Measurements from ENCODE around the gene RASA4B. TPM values are rescaled to one million over a fixed set of nuclear protein-coding genes. Genes with fewer than 3 reads are reported as not detected.

The RASA4B gene
- polyA plus RNA-seq, 1 donor (not counting 4 experiments of a cell fraction or from before 2014, with no cell fraction given) = 0.49 TPM

- no peaks in the 10 kb centered on the region for H3K9me3 ChIP-seq (ENCODE audit: control insufficient read depth, low read depth, low read length)
- peaks cover 13% of the 10 kb centered on the region for H3K4me1 ChIP-seq (ENCODE audit: control insufficient read depth, extremely low read depth, insufficient read depth, low read length)
- H3K4me2 ChIP-seq (ENCODE audit: control insufficient read depth, extremely low read depth, insufficient read depth, low read depth, low read length) = peak overlapping the region; percentile 81
- H3K9ac ChIP-seq (ENCODE audit: control insufficient read depth, extremely low read depth, insufficient read depth, low read length) = peak overlapping the region; percentile 61
- no peak overlapping the region for H2AFZ ChIP-seq (ENCODE audit: control insufficient read depth, low read length)
- H3K27ac ChIP-seq (ENCODE audit: control insufficient read depth, insufficient read depth, low read length) = no peak overlapping the region
- no peaks in the 10 kb centered on the region for H3K9me1 ChIP-seq (ENCODE audit: control insufficient read depth, extremely low read depth, insufficient read depth, low read length)
- peak overlapping the region; percentile 54 to 69 (median 61) for H3K4me3 ChIP-seq (ENCODE audit: control insufficient read depth in 2 of 3, extremely low read depth in 1 of 3, insufficient read depth in 2 of 3, low read depth in 1 of 3, low read length in 3 of 3)
- TF ChIP-seq CTCF (optimal IDR thresholded peaks at IDR 0.05 in 1 of 3, IDR thresholded peaks at IDR 0.05 in 1 of 3, conservative IDR thresholded peaks at IDR 0.05 in 1 of 3; ENCODE audit: extremely low read depth in 1 of 3, insufficient read depth in 2 of 3, low read length in 3 of 3) (no peak), EZH2 (IDR thresholded peaks at IDR 0.05; ENCODE audit: low read length) (no peak)
- peaks cover 3% of the 10 kb centered on the region for H3K27me3 ChIP-seq (ENCODE audit: control insufficient read depth, extremely low read depth, insufficient read depth, low read length)
- H3K36me3 ChIP-seq (ENCODE audit: control insufficient read depth in 2 of 2, extremely low read depth in 1 of 2, insufficient read depth in 2 of 2, low read length in 2 of 2) = no peaks in the 10 kb centered on the region
- H4K20me1 ChIP-seq (ENCODE audit: control insufficient read depth, extremely low read depth, insufficient read depth, low read length) = no peaks in the 10 kb centered on the region
- dilution Hi-C loops (cut with MboI; ENCODE audit: extremely low pct_ligation_motif_present, low sequenced_read_pairs) = no loop called here
- DNase-seq (ENCODE audit: low read depth, low spot score) (no peak), FAIRE-seq (no peak)
- no peaks in the 10 kb centered on the region for H3K79me2 ChIP-seq (ENCODE audit: control insufficient read depth, insufficient read depth, low read length)
These were observed 83.5 kb downstream of the RASA4B start for GRCh38 chr7:102434039-102434486.

- Histone ChIP-seq H3K27me3 (ENCODE audit: control insufficient read depth, extremely low read depth, insufficient read depth, low read length) (peaks cover 3% of the 10 kb centered on the region), H3K27ac (ENCODE audit: control insufficient read depth, insufficient read depth, low read length) (no peak within 1 kb of the TSS), H3K4me1 (ENCODE audit: control insufficient read depth, extremely low read depth, insufficient read depth, low read length) (peaks cover 13% of the 10 kb centered on the region), H2AFZ (ENCODE audit: control insufficient read depth, low read length) (peak within 1 kb of the TSS; percentile 42), H4K20me1 (ENCODE audit: control insufficient read depth, extremely low read depth, insufficient read depth, low read length) (no peaks in the 10 kb centered on the region), H3K9ac (ENCODE audit: control insufficient read depth, extremely low read depth, insufficient read depth, low read length) (peak within 1 kb of the TSS; percentile 61), H3K4me3 (ENCODE audit: control insufficient read depth in 2 of 3, extremely low read depth in 1 of 3, insufficient read depth in 2 of 3, low read depth in 1 of 3, low read length in 3 of 3) (peak within 1 kb of the TSS; percentile 54 to 69 (median 61)), H3K9me3 (ENCODE audit: control insufficient read depth, low read depth, low read length) (no peaks in the 10 kb centered on the region), H3K9me1 (ENCODE audit: control insufficient read depth, extremely low read depth, insufficient read depth, low read length) (no peaks in the 10 kb centered on the region), H3K79me2 (ENCODE audit: control insufficient read depth, insufficient read depth, low read length) (no peaks in the 10 kb centered on the region), H3K36me3 (ENCODE audit: control insufficient read depth in 2 of 2, extremely low read depth in 1 of 2, insufficient read depth in 2 of 2, low read length in 2 of 2) (no peaks in the 10 kb centered on the region), H3K4me2 (ENCODE audit: control insufficient read depth, extremely low read depth, insufficient read depth, low read depth, low read length) (peak within 1 kb of the TSS; percentile 81)
- no peak for TF ChIP-seq EZH2 (IDR thresholded peaks at IDR 0.05; ENCODE audit: low read length)
- TF ChIP-seq CTCF (optimal IDR thresholded peaks at IDR 0.05 in 1 of 3, IDR thresholded peaks at IDR 0.05 in 1 of 3, conservative IDR thresholded peaks at IDR 0.05 in 1 of 3; ENCODE audit: extremely low read depth in 1 of 3, insufficient read depth in 2 of 3, low read length in 3 of 3) = no peak
- dilution Hi-C loops (cut with MboI; ENCODE audit: extremely low pct_ligation_motif_present, low sequenced_read_pairs) = no loop called here
- FAIRE-seq (no peak), DNase-seq (ENCODE audit: low read depth, low spot score) (no peak)
These were observed 84.1 kb downstream of the RASA4B start, which contains the start of gene ORAI2 for GRCh38 chr7:102433219-102434038. TSS of gene ORAI2 (plus strand) at chr7:102433575. CDS start at chr7:102438957, 5,382 bp downstream.

Other genes starting within 250 kb of the RASA4B start
- gene SH2B2, start 230.9 kb downstream of the RASA4B start, polyA plus RNA-seq = 0.26 to 0.64 TPM (median 0.59 TPM) in 3 replicates
- not detected in 3 replicates for gene SPDYE6, start 161.3 kb downstream of the RASA4B start, polyA plus RNA-seq
- 12.5 to 16.1 TPM (median 12.9 TPM) in 3 replicates for gene PRKRIP1, start 121.4 kb downstream of the RASA4B start, polyA plus RNA-seq
- 2.0 to 4.3 TPM (median 4.1 TPM) in 3 replicates for gene ORAI2, start 84.2 kb downstream of the RASA4B start, polyA plus RNA-seq
- 3.1 to 5.5 TPM (median 3.7 TPM) in 3 replicates for gene ALKBH4, start 52.9 kb downstream of the RASA4B start, polyA plus RNA-seq
- gene LRWD1, start 52.8 kb downstream of the RASA4B start, polyA plus RNA-seq = 11.3 to 15.3 TPM (median 14.4 TPM) in 3 replicates
- 65.0 to 71.8 TPM (median 65.9 TPM) in 3 replicates for gene POLR2J, start 38.9 kb downstream of the RASA4B start, polyA plus RNA-seq
- 4.6 to 27.3 TPM (median 6.3 TPM) in 3 replicates for gene UPK3BL2, start 25.9 kb upstream of the RASA4B start, polyA plus RNA-seq
- not detected in 3 replicates for gene SPDYE2, start 33.4 kb upstream of the RASA4B start, polyA plus RNA-seq
- 30.0 to 93.6 TPM (median 44.4 TPM) in 3 replicates for gene POLR2J3, start 54.8 kb upstream of the RASA4B start, polyA plus RNA-seq
- 0.39 to 1.3 TPM (median 1.1 TPM) in 3 replicates for gene RASA4, start 99.0 kb upstream of the RASA4B start, polyA plus RNA-seq
- gene UPK3BL1, start 125.0 kb upstream of the RASA4B start, polyA plus RNA-seq = 20.3 to 112 TPM (median 48.2 TPM) in 3 replicates
- gene SPDYE2B, start 132.5 kb upstream of the RASA4B start, polyA plus RNA-seq = not detected in 3 replicates
- 1.9 to 3.1 TPM (median 2.8 TPM) in 3 replicates for gene POLR2J2, start 153.9 kb upstream of the RASA4B start, polyA plus RNA-seq
- 2.9 to 7.3 TPM (median 4.1 TPM) in 3 replicates for gene FAM185A, start 231.2 kb upstream of the RASA4B start, polyA plus RNA-seq